ENCODE data around the gene SF3A2.
A peak's percentile ranks its signal among the peaks of the same experiment; 100 is the strongest.

SF3A2 gene

GRCh38 chr19:2289714-2290435 is 53.3 kb downstream of the SF3A2 start:
- in situ Hi-C loops (cut with MboI; ENCODE audit: low pct_unique_long_range_greater_than_20kb, low sequenced_read_pairs, unreplicated experiment) = no loop called here

GRCh38 chr19:2290441-2291184 is 54.0 kb downstream of the SF3A2 start:
- in situ Hi-C loops (cut with MboI; ENCODE audit: low pct_unique_long_range_greater_than_20kb, low sequenced_read_pairs, unreplicated experiment) = no loop called here
- no peak for TF ChIP-seq CTCF (IDR thresholded peaks at IDR 0.05; ENCODE audit: extremely low read depth, insufficient read depth, missing control alignments)
- peak; percentile 66 for DNase-seq (ENCODE audit: low spot score)

More at GRCh38 chr19:2289714-2290435, 53.3 kb downstream of the SF3A2 start:
- TF ChIP-seq CTCF (IDR thresholded peaks at IDR 0.05; ENCODE audit: extremely low read depth, insufficient read depth, missing control alignments) = no peak
- DNase-seq (ENCODE audit: low spot score) = peak; percentile 91

GRCh38 chr19:2291185-2291751 is 54.6 kb downstream of the SF3A2 start:
- no peak for TF ChIP-seq CTCF (IDR thresholded peaks at IDR 0.05; ENCODE audit: extremely low read depth, insufficient read depth, missing control alignments)
- no peak for DNase-seq (ENCODE audit: low spot score)
- in situ Hi-C loops (cut with MboI; ENCODE audit: low pct_unique_long_range_greater_than_20kb, low sequenced_read_pairs, unreplicated experiment) = no loop called here

- no peak for TF ChIP-seq CTCF (IDR thresholded peaks at IDR 0.05; ENCODE audit: extremely low read depth, insufficient read depth, missing control alignments)
- in situ Hi-C loops (cut with MboI; ENCODE audit: low pct_unique_long_range_greater_than_20kb, low sequenced_read_pairs, unreplicated experiment) = no loop called here
- no peak for DNase-seq (ENCODE audit: low spot score)
These were observed 58.2 kb downstream of the SF3A2 start for GRCh38 chr19:2294687-2295335.

- TF ChIP-seq CTCF (IDR thresholded peaks at IDR 0.05; ENCODE audit: extremely low read depth, insufficient read depth, missing control alignments) = no peak
- DNase-seq (ENCODE audit: low spot score) = no peak
- in situ Hi-C loops (cut with MboI; ENCODE audit: low pct_unique_long_range_greater_than_20kb, low sequenced_read_pairs, unreplicated experiment) = no loop called here
These were observed 59.5 kb downstream of the SF3A2 start for GRCh38 chr19:2296141-2296540.
